GM23338 (cell line): ENCODE data around the gene PDE3A. TPM values are rescaled to one million over a fixed set of nuclear protein-coding genes. Genes with fewer than 3 reads are reported as not detected.

ENCODE experiments used
- ATAC-seq: fragments of 200-7000 bp; cut with Tn5 transposase; 3 replicates; pipeline ENCODE4 v1.9.1; 2020
- DNase-seq: peaks from one replicate; pipeline ENCODE4 v3.0.0-alpha.2; 2015; ENCODE audit warnings: low spot score
- H2AFZ ChIP-seq: fragments of 200-600 bp; sonication (generic); 2 replicates; pipeline ENCODE4 v1.8.0; 2016; ENCODE audit warnings: antibody characterized with exemption, mild to moderate bottlenecking, moderate library complexity
- H3F3A ChIP-seq: fragments of 200-600 bp; sonication (generic); replicated peaks from 2 replicates; pipeline ENCODE4 v1.8.0; 2017; ENCODE audit warnings: antibody characterized with exemption, mixed run types, low read depth
- H3K27ac ChIP-seq: fragments of 200-600 bp; sonication (generic); 2 replicates; pipeline ENCODE4 v1.6.1; 2016; ENCODE audit warnings: low read depth
- H3K27me3 ChIP-seq: fragments of 200-600 bp; sonication (generic); 2 replicates; pipeline ENCODE4 v1.8.0; 2016; ENCODE audit warnings: mild to moderate bottlenecking, mixed run types, moderate library complexity; ENCODE audit not compliant: insufficient read depth
- H3K36me3 ChIP-seq: fragments of 200-600 bp; sonication (generic); 2 replicates; pipeline ENCODE4 v1.8.0; 2016; ENCODE audit warnings: mild to moderate bottlenecking; ENCODE audit not compliant: insufficient read depth
- H3K4me1 ChIP-seq: fragments of 200-600 bp; sonication (generic); 2 replicates; pipeline ENCODE4 v1.8.0; 2016; ENCODE audit warnings: mild to moderate bottlenecking, moderate library complexity; ENCODE audit not compliant: insufficient read depth
- H3K4me2 ChIP-seq: fragments of 200-600 bp; sonication (generic); 2 replicates; pipeline ENCODE4 v1.7.1; 2017; ENCODE audit warnings: mixed run types
- H3K4me3 ChIP-seq: fragments of 200-600 bp; sonication (generic); 2 replicates; pipeline ENCODE4 v1.6.1; 2016; ENCODE audit warnings: mixed run types
- H3K79me2 ChIP-seq: fragments of 200-600 bp; sonication (generic); replicated peaks from 2 replicates; pipeline ENCODE4 v1.8.0; 2017; ENCODE audit warnings: mild to moderate bottlenecking; ENCODE audit not compliant: insufficient read depth
- H3K9me2 ChIP-seq: fragments of 200-600 bp; sonication (generic); 2 replicates; pipeline ENCODE4 v1.8.0; 2017; ENCODE audit not compliant: insufficient read depth
- H4K20me1 ChIP-seq: fragments of 200-600 bp; sonication (generic); replicated peaks from 2 replicates; pipeline ENCODE4 v1.8.0; 2017; ENCODE audit warnings: mild to moderate bottlenecking; ENCODE audit not compliant: insufficient read depth
- H3K27ac Mint-ChIP-seq: 2 replicates; pipeline ENCODE4 v1.8.0; 2020; ENCODE audit warnings: inconsistent platforms, mild to moderate bottlenecking, moderate library complexity, mixed read lengths
- H3K27me3 Mint-ChIP-seq: 3 replicates; pipeline ENCODE4 v1.8.0; 2022; ENCODE audit warnings: low read depth, mild to moderate bottlenecking, moderate library complexity, mixed read lengths, inconsistent platforms; ENCODE audit not compliant: insufficient read depth, poor library complexity
- H3K36me3 Mint-ChIP-seq: 3 replicates; pipeline ENCODE4 v1.8.0; 2021; ENCODE audit warnings: low read depth, mild to moderate bottlenecking, inconsistent platforms, moderate library complexity, mixed read lengths
- H3K4me1 Mint-ChIP-seq: 3 replicates; pipeline ENCODE4 v1.8.0; 2020; ENCODE audit warnings: mild to moderate bottlenecking, inconsistent platforms, mixed read lengths
- H3K4me3 Mint-ChIP-seq: 3 replicates; pipeline ENCODE4 v1.8.0; 2021; ENCODE audit warnings: moderate library complexity, mild to moderate bottlenecking, inconsistent platforms, mixed read lengths
- H3K9me3 Mint-ChIP-seq: 3 replicates; pipeline ENCODE4 v1.8.0; 2020; ENCODE audit warnings: moderate library complexity, mild to moderate bottlenecking, inconsistent platforms, mixed read lengths
- CREB1 ChIP-seq: fragments of 250-450 bp; sonication (Bioruptor Pico); IDR thresholded peaks from 2 replicates; pipeline ENCODE4 v1.5.0; 2020; ENCODE audit warnings: low read depth, mild to moderate bottlenecking, moderate library complexity
- ETS1 ChIP-seq: IDR thresholded peaks from 2 replicates; pipeline ENCODE4 v1.6.1; 2016; ENCODE audit warnings: antibody characterized with exemption
- EZH2 ChIP-seq: fragments of 200-600 bp; sonication (generic); IDR thresholded peaks from one replicate; pipeline ENCODE4 v1.8.0; 2017; ENCODE audit warnings: antibody characterized with exemption, mild to moderate bottlenecking, low read depth; ENCODE audit not compliant: unreplicated experiment
- JUNB ChIP-seq: IDR thresholded peaks from one replicate; pipeline ENCODE4 v1.6.1; 2016; ENCODE audit warnings: antibody characterized with exemption; ENCODE audit not compliant: unreplicated experiment
- POLR2AphosphoS5 ChIP-seq: IDR thresholded peaks from 2 replicates; pipeline ENCODE4 v1.6.1; 2016; ENCODE audit warnings: antibody characterized with exemption, low read depth
- REST ChIP-seq: IDR thresholded peaks from one replicate; pipeline ENCODE4 v1.6.1; 2018; ENCODE audit warnings: antibody characterized with exemption; ENCODE audit not compliant: unreplicated experiment
- STAT1 ChIP-seq: IDR thresholded peaks from one replicate; pipeline ENCODE4 v1.6.1; 2016; ENCODE audit warnings: antibody characterized with exemption; ENCODE audit not compliant: unreplicated experiment
- ZNF331 ChIP-seq: fragments of 250-450 bp; sonication (Bioruptor Pico); IDR thresholded peaks from 2 replicates; pipeline ENCODE4 v1.5.0; 2020; ENCODE audit warnings: low read depth, mild to moderate bottlenecking, moderate library complexity
- ZNF462 ChIP-seq: fragments of 250-450 bp; sonication (Bioruptor Pico); IDR thresholded peaks from 2 replicates; pipeline ENCODE4 v1.5.0; 2020; ENCODE audit warnings: mild to moderate bottlenecking, moderate library complexity
- polyA plus RNA-seq: library from polyadenylated mRNA; unstranded; fragments of >200 nt; fragmentation: Nextera tagmentation; extraction: Ambion mirVana; gene quantifications from 2 replicates; pipeline ENCODE4 v1.2.1, GENCODE V29; 2016
- total RNA-seq: library from RNA; depleted of rRNA; stranded (reverse); fragments of >200 nt; shearing (Covaris generic); gene quantifications from 2 replicates; pipeline ENCODE4 v1.2.3, GENCODE V29; 2014

PDE3A gene
- total and polyA plus RNA-seq, 2 experiments from 2014 or later = 2.7 to 9.2 TPM

- TF ChIP-seq ETS1 (no peak), REST (no peak), ZNF331 (no peak), STAT1 (no peak), JUNB (no peak), POLR2AphosphoS5 (no peak)
Measured at GRCh38 chr12:20453756-20454310, 85.5 kb downstream of the PDE3A start (continued).

- Histone ChIP-seq H3K4me2 (no peak overlapping the region), H4K20me1 (no peaks in the 10 kb centered on the region), H3F3A (no peaks in the 10 kb centered on the region), H3K9me2 (no peaks in the 10 kb centered on the region), H3K4me1 (peaks cover 25% of the 10 kb centered on the region), H3K4me3 (no peak overlapping the region), H2AFZ (no peak overlapping the region), H3K27ac (no peak overlapping the region), H3K79me2 (no peaks in the 10 kb centered on the region), H3K36me3 (no peaks in the 10 kb centered on the region), H3K27me3 (no peaks in the 10 kb centered on the region)
- Mint-ChIP-seq H3K4me1 (peaks cover 11% of the 10 kb centered on the region), H3K36me3 (no peaks in the 10 kb centered on the region), H3K27me3 (no peaks in the 10 kb centered on the region), H3K9me3 (no peaks in the 10 kb centered on the region), H3K27ac (no peak overlapping the region), H3K4me3 (no peak overlapping the region)
- ATAC-seq (no peak), DNase-seq (no peak)
- TF ChIP-seq ETS1 (no peak), ZNF331 (no peak), POLR2AphosphoS5 (no peak), CREB1 (no peak), EZH2 (no peak), ZNF462 (CRISPR knock-in tag) (no peak), JUNB (no peak), STAT1 (no peak)
Measured at GRCh38 chr12:20455001-20455706, 86.8 kb downstream of the PDE3A start.
